Suprapubic skin (tissue), 4 donors: ENCODE measurements around the gene CIAO2A. TPM values are rescaled to one million over a fixed set of nuclear protein-coding genes. Genes with fewer than 3 reads are reported as not detected.

Experiments used
- DNase-seq, 2 donors: peaks; one replicate each; pipeline ENCODE4 v3.0.0-alpha.2; 2019; ENCODE audit warnings: low spot score in 2 of 2
- H3K27ac ChIP-seq: fragments of 200-600 bp; sonication (generic); one replicate; pipeline ENCODE4 v1.5.1; 2019
- H3K27me3 ChIP-seq: fragments of 200-600 bp; sonication (generic); one replicate; pipeline ENCODE4 v1.5.1; 2019
- H3K36me3 ChIP-seq: fragments of 200-600 bp; sonication (generic); one replicate; pipeline ENCODE4 v1.5.1; 2019
- H3K4me1 ChIP-seq: fragments of 200-600 bp; sonication (generic); one replicate; pipeline ENCODE4 v1.5.1; 2019
- H3K4me3 ChIP-seq: fragments of 200-600 bp; sonication (generic); one replicate; pipeline ENCODE4 v1.5.1; 2019; ENCODE audit warnings: mild to moderate bottlenecking
- H3K9me3 ChIP-seq: fragments of 200-600 bp; sonication (generic); one replicate; pipeline ENCODE4 v1.5.1; 2019
- CTCF ChIP-seq, 2 donors: fragments of 200-600 bp in 1 of 2; fragments of 450-650 bp in 1 of 2; sonication (generic) in 1 of 2; IDR thresholded peaks; one replicate each; pipeline ENCODE4 v1.5.1; 2016 to 2019; ENCODE audit warnings: antibody characterized with exemption in 2 of 2, mild to moderate bottlenecking in 1 of 2, moderate library complexity in 1 of 2
- EP300 ChIP-seq: sonication (generic); formaldehyde crosslinking; IDR thresholded peaks from one replicate; pipeline ENCODE4 v1.6.1; 2017; ENCODE audit warnings: antibody characterized with exemption
- POLR2A ChIP-seq, 2 donors: fragments of 450-650 bp; IDR thresholded peaks; one replicate each; pipeline ENCODE4 v1.6.1; 2017; ENCODE audit warnings: antibody characterized with exemption in 2 of 2, mild to moderate bottlenecking in 2 of 2, moderate library complexity in 2 of 2
- POLR2AphosphoS5 ChIP-seq, 3 donors: sonication (generic); formaldehyde crosslinking; IDR thresholded peaks; one replicate each; pipeline ENCODE4 v1.6.1; 2017; ENCODE audit warnings: antibody characterized with exemption in 3 of 3
- WGBS: methylation state at CpG from one replicate; pipeline ENCODE4 v1.1.5; 2018; 5-methylcytosine and 5-hydroxymethylcytosine counted together
- total RNA-seq, 4 donors: library from RNA; depleted of rRNA; stranded (reverse); fragments of >200 nt; gene quantifications; one replicate each; pipeline ENCODE4 v1.1.0, GENCODE V29; 2016

CIAO2A gene
- total RNA-seq, 4 donors from 2014 or later = 19.1 to 37.0 (median 21.8) TPM

DNA sequence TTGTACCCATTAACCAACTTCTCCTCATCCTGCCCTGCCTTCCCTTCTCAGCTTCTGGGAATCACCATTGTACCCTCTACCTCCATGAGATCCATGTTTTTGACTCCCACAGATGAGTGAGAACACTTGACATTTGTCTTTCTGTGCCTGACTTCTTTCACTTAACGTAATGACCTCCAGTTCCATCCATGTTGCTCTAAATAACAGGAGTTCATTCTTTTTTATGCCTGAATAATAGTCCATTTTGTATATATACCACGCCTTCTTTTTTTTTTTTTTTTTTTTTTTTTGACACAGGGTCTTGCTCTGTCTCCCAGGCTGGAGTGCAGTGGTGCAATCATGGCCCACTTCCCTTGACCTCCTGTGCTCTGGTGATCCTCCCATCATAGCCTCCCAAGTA lies 8.9 kb upstream of the CIAO2A start:
- Histone ChIP-seq H3K9me3 (no peaks in the 10 kb centered on the region), H3K36me3 (no peaks in the 10 kb centered on the region), H3K27ac (no peak overlapping the region), H3K27me3 (no peaks in the 10 kb centered on the region), H3K4me3 (no peak overlapping the region), H3K4me1 (peaks cover 64% of the 10 kb centered on the region)
- WGBS = 95% methylated on average over 2 of the region's 2 CpGs
- no peak for DNase-seq
- TF ChIP-seq POLR2AphosphoS5 (IDR thresholded peaks at IDR 0.05) (no peak), CTCF (IDR thresholded peaks at IDR 0.05) (no peak), POLR2A (IDR thresholded peaks at IDR 0.05) (no peak), EP300 (no peak)

DNA sequence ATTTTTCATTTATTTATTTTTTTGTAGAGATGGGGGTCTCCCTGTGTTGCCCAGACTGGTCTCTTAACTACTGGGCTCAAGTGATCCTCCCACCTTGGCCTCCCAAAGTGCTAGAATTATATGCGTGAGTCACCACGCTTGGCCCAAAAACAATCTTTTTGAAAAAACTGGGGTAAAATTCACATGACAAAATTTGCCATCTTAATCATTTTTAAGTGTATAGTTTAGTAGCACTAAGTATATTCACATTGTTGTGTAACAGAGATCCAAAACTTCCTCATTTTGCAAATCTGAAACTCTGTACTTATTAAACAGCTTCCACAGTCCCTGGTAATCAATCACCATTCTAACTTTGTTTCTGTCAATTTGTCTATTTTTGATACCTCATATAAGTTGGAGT lies 7.3 kb upstream of the CIAO2A start:
- Histone ChIP-seq H3K4me1 (peaks cover 60% of the 10 kb centered on the region), H3K4me3 (no peak overlapping the region), H3K9me3 (no peaks in the 10 kb centered on the region), H3K27me3 (no peaks in the 10 kb centered on the region), H3K27ac (no peak overlapping the region), H3K36me3 (no peaks in the 10 kb centered on the region)
- DNase-seq = no peak
- WGBS = 70% methylated on average over 2 of the region's 2 CpGs
- no peak for TF ChIP-seq POLR2A (IDR thresholded peaks at IDR 0.05)
- TF ChIP-seq EP300 = no peak
- no peak for TF ChIP-seq POLR2AphosphoS5 (IDR thresholded peaks at IDR 0.05)
- TF ChIP-seq CTCF (IDR thresholded peaks at IDR 0.05) = no peak

GRCh38 chr15:64099379-64099778 lies 5.7 kb upstream of the CIAO2A start:
- peak overlapping the region; percentile 51 for H3K27ac ChIP-seq

GRCh38 chr15:64096668-64097384 lies 3.2 kb upstream of the CIAO2A start:
- WGBS = 5% methylated on average over 16 of the region's 16 CpGs
- H3K27ac ChIP-seq = peak overlapping the region; percentile 86
- H3K36me3 ChIP-seq = no peaks in the 10 kb centered on the region
- no peak for DNase-seq
- no peaks in the 10 kb centered on the region for H3K27me3 ChIP-seq
- no peaks in the 10 kb centered on the region for H3K9me3 ChIP-seq
- H3K4me1 ChIP-seq = peaks cover 76% of the 10 kb centered on the region
- H3K4me3 ChIP-seq = peak overlapping the region; percentile 95
- TF ChIP-seq CTCF (IDR thresholded peaks at IDR 0.05) (no peak), POLR2A (IDR thresholded peaks at IDR 0.05) (no peak), EP300 (no peak), POLR2AphosphoS5 (IDR thresholded peaks at IDR 0.05) (no peak)

More at GRCh38 chr15:64099379-64099778, 5.7 kb upstream of the CIAO2A start:
- Histone ChIP-seq H3K9me3 (no peaks in the 10 kb centered on the region), H3K4me1 (peaks cover 59% of the 10 kb centered on the region), H3K36me3 (no peaks in the 10 kb centered on the region), H3K27me3 (no peaks in the 10 kb centered on the region), H3K4me3 (no peak overlapping the region)
- DNase-seq = no peak
- 37% methylated on average over 2 of the region's 2 CpGs for WGBS
- TF ChIP-seq POLR2AphosphoS5 (IDR thresholded peaks at IDR 0.05) (no peak), EP300 (no peak), CTCF (IDR thresholded peaks at IDR 0.05) (no peak), POLR2A (IDR thresholded peaks at IDR 0.05) (no peak)

DNA sequence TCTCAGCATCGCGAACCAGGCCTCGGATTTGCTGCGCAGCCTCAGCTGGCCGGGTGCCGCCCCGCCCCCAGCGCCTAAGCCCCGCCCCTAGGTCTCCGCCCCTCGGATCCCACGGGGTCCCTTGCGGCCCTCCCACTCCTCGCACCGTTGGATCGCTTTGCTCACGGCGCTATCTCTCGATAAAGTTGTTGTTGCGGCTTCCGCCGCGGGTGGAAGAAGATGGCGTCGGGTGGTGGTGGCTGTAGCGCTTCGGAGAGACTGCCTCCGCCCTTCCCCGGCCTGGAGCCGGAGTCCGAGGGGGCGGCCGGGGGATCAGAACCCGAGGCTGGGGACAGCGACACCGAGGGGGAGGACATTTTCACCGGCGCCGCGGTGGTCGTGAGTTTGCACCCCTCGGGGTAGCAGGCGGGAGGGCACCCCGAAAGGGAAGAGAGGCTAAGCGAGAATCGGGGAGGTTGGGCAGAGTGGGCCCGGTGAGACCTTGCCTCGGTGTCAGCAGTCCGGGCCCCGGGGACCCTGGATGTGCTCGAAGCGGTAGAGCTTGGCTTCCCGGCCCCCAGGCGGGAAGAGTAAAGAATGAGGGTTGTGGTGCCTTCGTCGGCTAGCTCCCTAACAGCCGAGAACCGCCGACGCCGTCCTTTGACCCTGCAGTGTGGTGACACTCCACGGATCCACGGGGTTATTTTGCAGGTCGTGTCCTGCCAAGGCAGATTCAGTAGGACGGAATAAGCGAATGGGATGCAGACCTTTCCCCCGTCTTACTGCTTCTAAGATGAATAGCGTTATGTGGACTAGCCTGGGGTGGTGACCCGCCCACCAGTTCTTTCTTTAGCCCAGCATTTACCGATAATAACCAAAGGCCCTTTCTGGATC lies 2.4 kb upstream of the CIAO2A start, which contains the start of gene SNX1:
Gene SNX1, plus strand, starts transcription at position 188 of the 873 bp plus-strand sequence. Its CDS starts 32 bp downstream, at position 220.
- Histone ChIP-seq H3K4me1 (peaks cover 75% of the 10 kb centered on the region), H3K36me3 (no peaks in the 10 kb centered on the region), H3K27me3 (no peaks in the 10 kb centered on the region), H3K4me3 (peak within 1 kb of the TSS; percentile 95), H3K9me3 (no peaks in the 10 kb centered on the region), H3K27ac (peak within 1 kb of the TSS; percentile 86)
- TF ChIP-seq CTCF (IDR thresholded peaks at IDR 0.05) (peak in 1 of 2 donors; percentile 15), POLR2AphosphoS5 (IDR thresholded peaks at IDR 0.05) (peak; percentile 83 to 98 (median 88)), POLR2A (IDR thresholded peaks at IDR 0.05) (peak; percentile 82 to 97), EP300 (no peak)
- DNase-seq = peak; percentile 96
- WGBS = 0% methylated on average over 63 of the region's 70 CpGs
